ENCODE results near the gene NKX2-2. TPM values are rescaled to one million over a fixed set of nuclear protein-coding genes. Genes with fewer than 3 reads are reported as not detected.

Gene NKX2-2
- total and polyA plus RNA-seq, 2 experiments from 2014 or later: not detected

DNA sequence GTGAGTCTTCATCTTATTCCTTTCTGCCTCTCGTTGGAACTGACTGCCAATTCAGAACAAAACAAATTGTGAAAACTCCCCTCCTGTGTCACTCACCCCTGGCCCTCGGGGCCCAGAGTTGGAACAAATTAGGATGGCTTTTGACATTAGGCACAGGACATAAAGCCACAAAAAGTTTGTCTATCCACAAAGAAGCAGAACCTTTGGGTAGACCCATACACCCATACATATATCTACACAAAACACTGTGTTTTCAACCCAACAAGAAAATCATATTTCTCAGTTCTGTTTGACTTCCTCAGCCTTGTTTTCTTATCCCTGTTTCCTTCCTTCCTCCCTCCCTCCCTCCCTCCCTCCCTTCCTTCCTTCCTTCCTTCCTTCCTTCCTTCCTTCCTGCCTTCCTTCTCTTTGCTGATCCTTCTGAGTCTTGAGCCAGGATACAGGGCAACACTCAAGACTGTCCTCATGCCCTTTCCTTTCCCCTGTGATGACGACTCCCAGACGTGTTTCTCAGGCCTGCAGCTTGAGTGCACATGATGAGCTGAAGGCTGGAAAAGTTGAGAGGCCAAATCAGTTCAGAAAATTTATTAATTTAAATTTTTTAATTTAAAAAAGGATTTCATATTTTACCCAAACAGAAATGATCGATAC is 41.7 kb upstream of the NKX2-2 start:
- TF ChIP-seq, protein P1, sequence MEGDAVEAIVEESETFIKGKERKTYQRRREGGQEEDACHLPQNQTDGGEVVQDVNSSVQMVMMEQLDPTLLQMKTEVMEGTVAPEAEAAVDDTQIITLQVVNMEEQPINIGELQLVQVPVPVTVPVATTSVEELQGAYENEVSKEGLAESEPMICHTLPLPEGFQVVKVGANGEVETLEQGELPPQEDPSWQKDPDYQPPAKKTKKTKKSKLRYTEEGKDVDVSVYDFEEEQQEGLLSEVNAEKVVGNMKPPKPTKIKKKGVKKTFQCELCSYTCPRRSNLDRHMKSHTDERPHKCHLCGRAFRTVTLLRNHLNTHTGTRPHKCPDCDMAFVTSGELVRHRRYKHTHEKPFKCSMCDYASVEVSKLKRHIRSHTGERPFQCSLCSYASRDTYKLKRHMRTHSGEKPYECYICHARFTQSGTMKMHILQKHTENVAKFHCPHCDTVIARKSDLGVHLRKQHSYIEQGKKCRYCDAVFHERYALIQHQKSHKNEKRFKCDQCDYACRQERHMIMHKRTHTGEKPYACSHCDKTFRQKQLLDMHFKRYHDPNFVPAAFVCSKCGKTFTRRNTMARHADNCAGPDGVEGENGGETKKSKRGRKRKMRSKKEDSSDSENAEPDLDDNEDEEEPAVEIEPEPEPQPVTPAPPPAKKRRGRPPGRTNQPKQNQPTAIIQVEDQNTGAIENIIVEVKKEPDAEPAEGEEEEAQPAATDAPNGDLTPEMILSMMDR (IDR thresholded peaks at IDR 0.05; ENCODE audit: low read depth, low read length): no peak
- peaks cover 8% of the 10 kb centered on the region for H3K27me3 ChIP-seq
- DNase-seq (ENCODE audit: low read depth in 1 of 2, low spot score in 1 of 2): no peak
- H3K4me1 ChIP-seq (ENCODE audit: low read depth): no peaks in the 10 kb centered on the region
- no peak overlapping the region for H3K4me3 ChIP-seq
- no peak overlapping the region for H3K27ac ChIP-seq
- no peaks in the 10 kb centered on the region for H3K36me3 ChIP-seq
- H3K9me3 ChIP-seq (ENCODE audit: low read depth): no peaks in the 10 kb centered on the region

DNA sequence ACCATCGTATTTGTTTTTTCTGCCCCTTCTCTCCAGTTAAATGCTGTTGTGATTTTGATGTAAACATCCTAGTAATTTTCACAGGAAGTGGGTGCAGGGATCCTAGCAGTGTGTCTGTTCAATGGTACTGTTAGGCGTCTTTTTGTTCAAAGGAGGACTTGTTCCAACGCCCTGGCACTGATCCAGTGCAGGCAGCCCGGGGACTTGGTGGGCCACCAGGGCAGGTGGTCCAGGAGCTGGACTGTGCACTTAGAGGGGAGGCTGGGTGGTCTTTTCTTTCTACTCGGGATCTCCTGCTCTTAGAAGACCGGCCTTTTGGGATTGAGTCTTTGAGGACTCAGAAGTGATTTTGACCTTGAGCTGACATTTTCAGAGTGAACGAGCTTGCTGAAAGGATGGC is 41.1 kb upstream of the NKX2-2 start:
- no peaks in the 10 kb centered on the region for H3K36me3 ChIP-seq
- H3K27me3 ChIP-seq: peaks cover 8% of the 10 kb centered on the region
- no peak overlapping the region for H3K4me3 ChIP-seq
- TF ChIP-seq, protein P1 (IDR thresholded peaks at IDR 0.05; ENCODE audit: low read depth, low read length): no peak
- H3K9me3 ChIP-seq (ENCODE audit: low read depth): no peaks in the 10 kb centered on the region
- no peaks in the 10 kb centered on the region for H3K4me1 ChIP-seq (ENCODE audit: low read depth)
- H3K27ac ChIP-seq: no peak overlapping the region
- DNase-seq (ENCODE audit: low read depth in 1 of 2, low spot score in 1 of 2): no peak

DNA sequence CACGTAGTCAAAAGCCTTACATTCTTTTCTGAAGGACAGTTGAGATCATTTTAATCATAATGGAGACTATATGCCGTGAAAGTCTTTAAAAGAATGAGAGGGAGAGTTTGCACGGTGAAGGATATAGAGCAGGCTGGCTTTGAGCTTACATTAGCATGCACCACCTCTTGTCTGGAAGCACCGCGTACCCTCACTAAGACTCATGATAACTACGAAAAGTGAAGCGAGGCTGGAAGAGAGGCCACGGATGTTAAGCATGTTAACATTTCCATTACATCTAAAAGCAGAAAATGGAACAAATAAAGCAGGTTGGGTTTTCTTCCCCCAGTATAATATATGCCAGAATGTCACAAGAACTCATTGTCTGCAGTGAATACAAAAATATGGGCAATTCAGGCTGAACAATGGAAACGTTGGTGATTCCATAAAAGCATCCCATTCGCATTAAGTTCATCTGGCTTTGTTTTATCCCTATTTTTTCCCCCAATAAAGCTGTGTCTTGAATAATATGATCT is 40.6 kb upstream of the NKX2-2 start:
- no peak for DNase-seq (ENCODE audit: low read depth in 1 of 2, low spot score in 1 of 2)
- no peaks in the 10 kb centered on the region for H3K9me3 ChIP-seq (ENCODE audit: low read depth)
- TF ChIP-seq, protein P1 (IDR thresholded peaks at IDR 0.05; ENCODE audit: low read depth, low read length): no peak
- H3K27me3 ChIP-seq: peaks cover 8% of the 10 kb centered on the region
- no peak overlapping the region for H3K4me3 ChIP-seq
- no peaks in the 10 kb centered on the region for H3K36me3 ChIP-seq
- H3K4me1 ChIP-seq (ENCODE audit: low read depth): no peaks in the 10 kb centered on the region
- no peak overlapping the region for H3K27ac ChIP-seq

DNA sequence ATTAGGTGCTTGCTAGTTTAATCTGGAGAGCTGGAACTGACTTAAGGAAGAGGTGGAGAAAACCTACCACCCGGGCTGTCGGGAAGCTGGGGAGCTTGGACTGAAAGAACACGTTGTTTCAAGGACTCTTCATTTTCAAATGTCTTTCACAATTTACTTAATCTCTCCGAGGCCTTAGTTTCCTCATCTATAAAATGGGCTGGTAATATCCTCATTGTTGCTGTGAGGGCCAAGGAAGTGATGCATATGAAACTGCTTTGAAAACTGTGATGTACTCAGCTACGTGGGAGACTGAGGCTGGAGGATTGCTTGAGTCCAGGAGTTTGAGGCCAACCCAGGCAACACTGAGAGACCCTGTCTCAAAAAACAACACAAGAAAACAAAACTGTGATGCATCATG is 36.7 kb upstream of the NKX2-2 start:
- no peak for DNase-seq (ENCODE audit: low read depth in 1 of 2, low spot score in 1 of 2)
- Histone ChIP-seq H3K9me3 (ENCODE audit: low read depth) (no peaks in the 10 kb centered on the region), H3K4me1 (ENCODE audit: low read depth) (no peaks in the 10 kb centered on the region), H3K36me3 (no peaks in the 10 kb centered on the region), H3K27me3 (peaks cover 8% of the 10 kb centered on the region), H3K4me3 (no peak overlapping the region), H3K27ac (no peak overlapping the region)
- TF ChIP-seq, protein P1 (IDR thresholded peaks at IDR 0.05; ENCODE audit: low read depth, low read length): no peak

DNA sequence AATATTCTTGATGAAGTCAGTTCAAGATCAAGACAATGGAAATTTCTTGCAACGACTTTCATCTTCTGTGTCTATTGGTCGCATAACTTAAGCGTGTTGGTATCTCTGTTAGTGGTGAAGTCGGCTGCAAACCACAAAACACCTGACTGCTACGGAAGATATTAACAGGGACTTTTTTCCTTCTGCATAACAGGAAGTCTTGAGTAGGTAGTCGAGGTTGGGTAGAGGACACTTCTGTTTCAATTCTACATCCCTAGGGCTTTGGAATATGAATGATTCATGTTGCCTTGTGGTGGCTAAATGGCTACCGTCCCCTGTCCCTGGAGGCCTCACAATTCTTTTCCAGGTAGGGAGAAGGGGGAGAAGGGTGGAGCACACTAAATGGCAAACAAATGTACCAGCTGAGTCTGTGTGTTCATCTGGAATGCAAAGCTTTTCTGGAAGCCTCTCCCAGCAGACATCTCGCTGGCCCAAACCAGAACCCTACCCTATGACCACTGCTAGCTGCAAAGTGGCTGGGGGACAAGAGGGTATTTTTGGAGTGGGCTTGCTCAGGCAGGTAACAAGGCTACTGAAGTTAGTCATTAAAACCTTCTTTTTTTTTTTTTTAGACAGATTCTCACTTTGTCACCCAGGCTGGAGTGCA is 34.6 kb upstream of the NKX2-2 start:
- no peaks in the 10 kb centered on the region for H3K36me3 ChIP-seq
- H3K27me3 ChIP-seq: no peaks in the 10 kb centered on the region
- TF ChIP-seq, protein P1 (IDR thresholded peaks at IDR 0.05; ENCODE audit: low read depth, low read length): no peak

More for the DNA sequence above, 34.6 kb upstream of the NKX2-2 start:
- DNase-seq (ENCODE audit: low read depth in 1 of 2, low spot score in 1 of 2): no peak
- Histone ChIP-seq H3K9me3 (ENCODE audit: low read depth) (no peaks in the 10 kb centered on the region), H3K4me1 (ENCODE audit: low read depth) (no peaks in the 10 kb centered on the region), H3K27ac (no peak overlapping the region), H3K4me3 (no peak overlapping the region)
